HL-60/S4 treated with retinoic acid at 250 ng/mL for 4 days and 3 days (cell line): ENCODE measurements around the gene RNF167.

ENCODE experiments used
- in situ Hi-C: fragments of 300-500 bp; cut with MboI; formaldehyde crosslinking; loops from 2 replicates; pipeline ENCODE4 v1.7.0; 2022; ENCODE audit warnings: low sequenced_read_pairs

The RNF167 gene

GRCh38 chr17:4950746-4951204 lies 10.7 kb downstream of the RNF167 start, which contains the start of gene ENO3:
ENO3 (plus strand) TSS chr17:4951119; CDS start chr17:4951830, 711 bp downstream.
- in situ Hi-C loops, result no loop called here

GRCh38 chr17:4951486-4951885 lies 11.4 kb downstream of the RNF167 start:
- in situ Hi-C loops, result no loop called here

- in situ Hi-C loops, result no loop called here
Measured at GRCh38 chr17:4953451-4953961, 13.4 kb downstream of the RNF167 start.

- in situ Hi-C loops, result no loop called here
Measured at GRCh38 chr17:4955091-4955490, 15.0 kb downstream of the RNF167 start.

GRCh38 chr17:4956493-4957061 lies 16.5 kb downstream of the RNF167 start:
- in situ Hi-C loops, result no loop called here

- in situ Hi-C loops, result no loop called here
Measured at GRCh38 chr17:4958102-4958501, 18.0 kb downstream of the RNF167 start.

- in situ Hi-C loops, result no loop called here
Measured at GRCh38 chr17:4959261-4959965, 19.3 kb downstream of the RNF167 start.

GRCh38 chr17:4960279-4960922 lies 20.3 kb downstream of the RNF167 start:
- in situ Hi-C loops, result no loop called here

GRCh38 chr17:4965311-4965986 lies 25.4 kb downstream of the RNF167 start:
- in situ Hi-C loops, result no loop called here

GRCh38 chr17:4966844-4967538 lies 26.9 kb downstream of the RNF167 start:
- in situ Hi-C loops, result no loop called here

- in situ Hi-C loops, result no loop called here
Measured at GRCh38 chr17:4967539-4968485, 27.7 kb downstream of the RNF167 start, which contains the start of gene SPAG7. SPAG7 (minus strand) TSS chr17:4967817; CDS start chr17:4967804, 13 bp downstream.

GRCh38 chr17:4968486-4969046 lies 28.5 kb downstream of the RNF167 start:
- in situ Hi-C loops, result no loop called here

- in situ Hi-C loops, result no loop called here
Measured at GRCh38 chr17:4969047-4969550, 29.0 kb downstream of the RNF167 start.

GRCh38 chr17:4969551-4970173 lies 29.6 kb downstream of the RNF167 start:
- in situ Hi-C loops, result no loop called here

- in situ Hi-C loops, result no loop called here
Measured at GRCh38 chr17:4970273-4970672, 30.2 kb downstream of the RNF167 start.

- in situ Hi-C loops, result no loop called here
Measured at GRCh38 chr17:4971826-4972225, 31.8 kb downstream of the RNF167 start.

GRCh38 chr17:4972322-4972721 lies 32.3 kb downstream of the RNF167 start:
- in situ Hi-C loops, result no loop called here

- in situ Hi-C loops, result no loop called here
Measured at GRCh38 chr17:4972752-4973151, 32.7 kb downstream of the RNF167 start.
